HG02943 (cell line): Measurements from ENCODE around the gene ATP5F1C.
A peak's percentile ranks its signal among the peaks of the same experiment; 100 is the strongest.
"Not testable (repeated sequence)": the region's sequence is repeated elsewhere in the genome, so short reads cannot be mapped to it uniquely, and the experiment has no call there.

ENCODE experiments used
- ATAC-seq: cut with Tn5 transposase; IDR thresholded peaks from one replicate; pipeline ENCODE4 v1.9.1; 2021; ENCODE audit warnings: mild to moderate bottlenecking, low read depth, moderate library complexity; ENCODE audit not compliant: unreplicated experiment

Gene ATP5F1C

GRCh38 chr10:7792541-7792940, 4.6 kb downstream of the ATP5F1C start:
- no peak for ATAC-seq

- ATAC-seq: no peak
These were observed 6.5 kb downstream of the ATP5F1C start for GRCh38 chr10:7794251-7795026.

GRCh38 chr10:7795605-7796004, 7.6 kb downstream of the ATP5F1C start:
- no peak for ATAC-seq

GRCh38 chr10:7797582-7797981, 9.6 kb downstream of the ATP5F1C start:
- ATAC-seq: no peak

- ATAC-seq: no peak
These were observed 14.6 kb downstream of the ATP5F1C start for GRCh38 chr10:7802606-7803005.

- ATAC-seq: no peak
These were observed 16.2 kb downstream of the ATP5F1C start for GRCh38 chr10:7804216-7804615.

- ATAC-seq: no peak
These were observed 16.8 kb downstream of the ATP5F1C start for GRCh38 chr10:7804741-7805140.

- no peak for ATAC-seq
These were observed 20.8 kb downstream of the ATP5F1C start for GRCh38 chr10:7808686-7809267.

GRCh38 chr10:7810443-7810842, 22.5 kb downstream of the ATP5F1C start:
- no peak for ATAC-seq

GRCh38 chr10:7811000-7811399, 23.0 kb downstream of the ATP5F1C start:
- no peak for ATAC-seq

- not testable (repeated sequence) for ATAC-seq
These were observed 23.8 kb downstream of the ATP5F1C start for GRCh38 chr10:7811743-7812142.

- ATAC-seq: no peak
These were observed 25.5 kb downstream of the ATP5F1C start for GRCh38 chr10:7813481-7813880.

GRCh38 chr10:7817576-7817975, 29.6 kb downstream of the ATP5F1C start:
- no peak for ATAC-seq

GRCh38 chr10:7817984-7818294, 30.0 kb downstream of the ATP5F1C start:
- no peak for ATAC-seq

- ATAC-seq: peak; percentile 89
These were observed 30.5 kb downstream of the ATP5F1C start, which contains the start of gene TAF3 for GRCh38 chr10:7818295-7819120. TSS of gene TAF3 (plus strand) at chr10:7818505. CDS start at chr10:7818710, 205 bp downstream.

GRCh38 chr10:7819121-7819460, 31.1 kb downstream of the ATP5F1C start:
- peak; percentile 38 for ATAC-seq

- no peak for ATAC-seq
These were observed 36.3 kb downstream of the ATP5F1C start for GRCh38 chr10:7824251-7824650.

- no peak for ATAC-seq
These were observed 39.0 kb downstream of the ATP5F1C start for GRCh38 chr10:7826971-7827370.

- no peak for ATAC-seq
These were observed 41.4 kb downstream of the ATP5F1C start for GRCh38 chr10:7829289-7829834.

- ATAC-seq: no peak
These were observed 44.1 kb downstream of the ATP5F1C start for GRCh38 chr10:7832060-7832459.

- ATAC-seq: no peak
These were observed 45.2 kb downstream of the ATP5F1C start for GRCh38 chr10:7833210-7833609.
